A549 (cell line): ENCODE measurements around the gene LMF2. TPM values are rescaled to one million over a fixed set of nuclear protein-coding genes. Genes with fewer than 3 reads are reported as not detected.

ENCODE experiments used
- ATAC-seq, 2 experiments: fragments of 200-7000 bp in 1 of 2; fragments of >200 bp in 1 of 2; cut with Nextera tagmentation in 1 of 2; cut with Tn5 transposase in 1 of 2; 3 replicates each; pipeline versions ENCODE4 v1.8.0 to v1.9.1; 2018 to 2020; ENCODE audit warnings: mild to moderate bottlenecking in 1 of 2, moderate library complexity in 1 of 2
- CTCF ChIA-PET: fragments of 300-600 bp; sonication (Branson Sonifier 250); formaldehyde crosslinking; extraction: SDS; loops from one replicate; lab custom pipeline; 2021; ENCODE audit warnings: antibody characterized with exemption, inconsistent platforms; lab: Yijun Ruan, JAX
- POLR2A ChIA-PET: fragments of 350-600 bp; formaldehyde crosslinking; extraction: SDS; loops from one replicate; lab custom pipeline; 2021; ENCODE audit warnings: antibody characterized with exemption, inconsistent platforms; lab: Yijun Ruan, JAX
- DNase-seq, 2 experiments: peaks; one replicate each; pipeline versions ENCODE4 v3.0.0 to v3.0.0-alpha.2; 2011 to 2016; ENCODE audit warnings: low read depth in 1 of 2, low spot score in 1 of 2
- FAIRE-seq: peaks from 2 replicates; lab custom pipeline; 2011; peaks lifted over from hg19 to GRCh38; lab: Jason Lieb, UNC
- H3K27ac ChIP-seq, 2 experiments: fragments of >200 bp; sonication (Bioruptor Twin); formaldehyde crosslinking; 3 replicates each; pipeline ENCODE4 v1.5.1; 2016 to 2017
- H3K4me1 ChIP-seq: fragments of >200 bp; sonication (Bioruptor Twin); formaldehyde crosslinking; 3 replicates; pipeline ENCODE4 v1.6.1; 2016
- H3K4me2 ChIP-seq: fragments of >200 bp; sonication (Bioruptor Twin); formaldehyde crosslinking; 3 replicates; pipeline ENCODE4 v1.6.1; 2016
- H3K4me3 ChIP-seq: fragments of >200 bp; sonication (Bioruptor Twin); formaldehyde crosslinking; 3 replicates; pipeline ENCODE4 v1.5.1; 2016
- H3K9me3 ChIP-seq: fragments of >200 bp; sonication (Bioruptor Twin); formaldehyde crosslinking; 3 replicates; pipeline ENCODE4 v1.6.1; 2016
- CHD4 ChIP-seq: fragments of 200-600 bp; sonication (generic); IDR thresholded peaks from 2 replicates; pipeline ENCODE4 v1.6.1; 2016; ENCODE audit warnings: antibody characterized with exemption, mild to moderate bottlenecking, borderline replicate concordance
- CTCF ChIP-seq: fragments of >200 bp; sonication (Bioruptor Twin); formaldehyde crosslinking; IDR thresholded peaks from 3 replicates; pipeline ENCODE4 v1.5.1; 2016
- E2F6 ChIP-seq: IDR thresholded peaks from 2 replicates; pipeline ENCODE4 v1.6.1; 2012; ENCODE audit warnings: low read depth, borderline replicate concordance
- EHF ChIP-seq: fragments of 250-450 bp; sonication (Bioruptor Pico); IDR thresholded peaks from 2 replicates; pipeline ENCODE4 v1.5.0; 2020; ENCODE audit warnings: mild to moderate bottlenecking
- EP300 ChIP-seq, 2 experiments: fragments of >200 bp; sonication (Bioruptor Twin); formaldehyde crosslinking; IDR thresholded peaks; 2 replicates in 1 of 2; 3 replicates in 1 of 2; pipeline ENCODE4 v1.6.1; 2016 to 2017
- FOSB ChIP-seq: fragments of 250-450 bp; sonication (Bioruptor Pico); IDR thresholded peaks from 2 replicates; pipeline ENCODE4 v1.5.0; 2020; ENCODE audit warnings: mild to moderate bottlenecking, moderate library complexity
- FOSL2 ChIP-seq, 2 experiments: fragments of 450-650 bp in 1 of 2; fragments of >200 bp in 1 of 2; sonication (Bioruptor Twin) in 1 of 2; formaldehyde crosslinking; IDR thresholded peaks; 2 replicates each; pipeline versions ENCODE4 v1.5.0 to v1.6.1; 2016 to 2020; ENCODE audit warnings: mild to moderate bottlenecking in 1 of 2, moderate library complexity in 1 of 2
- FOXS1 ChIP-seq: fragments of 250-450 bp; sonication (Bioruptor Pico); IDR thresholded peaks from 2 replicates; pipeline ENCODE4 v1.5.0; 2020; ENCODE audit warnings: mild to moderate bottlenecking, moderate library complexity
- GATA3 ChIP-seq: IDR thresholded peaks from 2 replicates; pipeline ENCODE4 v1.6.1; 2012; ENCODE audit warnings: borderline replicate concordance
- HDAC2 ChIP-seq: fragments of 200-600 bp; sonication (generic); IDR thresholded peaks from 2 replicates; pipeline ENCODE4 v1.6.1; 2016
- HEYL ChIP-seq: fragments of 250-450 bp; sonication (Bioruptor Pico); IDR thresholded peaks from 2 replicates; pipeline ENCODE4 v1.8.0; 2021; ENCODE audit warnings: mild to moderate bottlenecking, moderate library complexity
- HOXB13 ChIP-seq: fragments of 250-450 bp; sonication (Bioruptor Pico); IDR thresholded peaks from 2 replicates; pipeline ENCODE4 v1.5.0; 2020; ENCODE audit warnings: low read depth, mild to moderate bottlenecking, moderate library complexity
- HOXB5 ChIP-seq: fragments of 250-450 bp; sonication (Bioruptor Pico); IDR thresholded peaks from 2 replicates; pipeline ENCODE4 v1.5.0; 2020; ENCODE audit warnings: mild to moderate bottlenecking, moderate library complexity
- MAFK ChIP-seq: fragments of 450-650 bp; IDR thresholded peaks from 2 replicates; pipeline ENCODE4 v1.6.1; 2014; ENCODE audit not compliant: partially characterized antibody
- MAZ ChIP-seq: fragments of 150-350 bp; IDR thresholded peaks from 2 replicates; pipeline ENCODE4 v1.6.1; 2014; ENCODE audit warnings: antibody characterized with exemption, low read depth, low read length, borderline replicate concordance
- MYC ChIP-seq: IDR thresholded peaks from 2 replicates; pipeline ENCODE4 v1.6.1; 2012; ENCODE audit warnings: mild to moderate bottlenecking, inconsistent platforms, low read length, improper control_type of control experiment, borderline replicate concordance
- POLR2AphosphoS2 ChIP-seq: conservative IDR thresholded peaks from 2 replicates; pipeline ENCODE4 v1.6.1; 2012; ENCODE audit warnings: low read length, improper control_type of control experiment, inconsistent platforms
- RCOR1 ChIP-seq: fragments of 150-350 bp; IDR thresholded peaks from 2 replicates; pipeline ENCODE4 v1.6.1; 2014; ENCODE audit warnings: antibody characterized with exemption, low read length, low read depth
- RNF2 ChIP-seq: fragments of 200-600 bp; sonication (generic); IDR thresholded peaks from 2 replicates; pipeline ENCODE4 v1.6.1; 2016; ENCODE audit warnings: low read depth, mild to moderate bottlenecking, antibody characterized with exemption, moderate library complexity, borderline replicate concordance
- SMC3 ChIP-seq: fragments of >200 bp; sonication (Bioruptor Twin); formaldehyde crosslinking; IDR thresholded peaks from 3 replicates; pipeline ENCODE4 v1.6.1; 2018; ENCODE audit warnings: inconsistent platforms
- TFCP2L1 ChIP-seq: fragments of 250-450 bp; sonication (Bioruptor Pico); IDR thresholded peaks from 2 replicates; pipeline ENCODE4 v1.5.0; 2021; ENCODE audit warnings: mild to moderate bottlenecking
- TP53 ChIP-seq: fragments of 250-450 bp; sonication (Bioruptor Pico); IDR thresholded peaks from 2 replicates; pipeline ENCODE4 v1.5.0; 2021; ENCODE audit warnings: mild to moderate bottlenecking, moderate library complexity
- USF2 ChIP-seq: fragments of 450-650 bp; IDR thresholded peaks from 2 replicates; pipeline ENCODE4 v1.6.1; 2014; ENCODE audit warnings: antibody characterized with exemption
- ZC3H11A ChIP-seq: fragments of 450-650 bp; IDR thresholded peaks from 2 replicates; pipeline ENCODE4 v1.6.1; 2014; ENCODE audit warnings: antibody characterized with exemption, mild to moderate bottlenecking
- ZFP36 ChIP-seq: fragments of 450-650 bp; IDR thresholded peaks from 2 replicates; pipeline ENCODE4 v1.6.1; 2014; ENCODE audit warnings: borderline replicate concordance; ENCODE audit not compliant: partially characterized antibody
- WGBS: methylation state at CpG from one replicate; pipeline ENCODE4 v1.1.6; 2017; ENCODE audit errors: missing lambda C conversion rate; 5-methylcytosine and 5-hydroxymethylcytosine counted together
- polyA plus RNA-seq, 4 experiments: library from polyadenylated mRNA; depleted of rRNA in 3 of 4; stranded (reverse); fragments of >200 nt; fragmentation: RNase III in 1 of 4; extraction: RNeasy Plus Mini Kit Qiagen cat#74134 plus additional on column Dnase treatment in 1 of 4; gene quantifications; 2 replicates in 3 of 4; 3 replicates in 1 of 4; pipeline ENCODE4 v1.2.3, GENCODE V29; 2011 to 2017

The LMF2 gene
- polyA plus RNA-seq, 2 of the 4 experiments (the other 2 are of a cell fraction): 13.0 to 32.5 TPM

GRCh38 chr22:50467341-50467740, 40.2 kb downstream of the LMF2 start:
- POLR2A ChIA-PET: no interaction called here

GRCh38 chr22:50465066-50465930, 42.2 kb downstream of the LMF2 start:
- no peaks in the 10 kb centered on the region for H3K9me3 ChIP-seq
- POLR2A ChIA-PET: interaction anchor here (0.6 kb wide), 1 partner anchor 210 kb away, joined by 3 read pairs; no protein-coding TSS in a partner anchor
- no peak overlapping the region for H3K4me3 ChIP-seq
- no peak overlapping the region for H3K4me2 ChIP-seq
- FAIRE-seq: no peak
- TF ChIP-seq TP53 (CRISPR knock-in tag): no peak
- no peak for TF ChIP-seq ZFP36
- no peak for TF ChIP-seq CHD4
- TF ChIP-seq HOXB5: no peak
- peaks cover 5% of the 10 kb centered on the region; the same call in 1 of the 3 replicates for H3K4me1 ChIP-seq
- 97% methylated on average over 16 of the region's 30 CpGs for WGBS
- no peak overlapping the region for H3K27ac ChIP-seq
- no peak for DNase-seq
- CTCF ChIA-PET: interaction anchor here (1.5 kb wide), 1 partner anchor 16 kb away, joined by 3 read pairs; no protein-coding TSS in a partner anchor
- ATAC-seq: no peak

More at GRCh38 chr22:50467341-50467740, 40.2 kb downstream of the LMF2 start:
- ATAC-seq (no peak), FAIRE-seq (no peak), DNase-seq (no peak)
- CTCF ChIA-PET: interaction anchor here (1.0 to 1.3 kb wide), 3 partner anchors 8 to 192 kb away, joined by 3 to 4 read pairs (median 3); no protein-coding TSS in a partner anchor
- 91% methylated on average over 16 of the region's 24 CpGs for WGBS
- H3K4me3 ChIP-seq: no peak overlapping the region
- H3K9me3 ChIP-seq: no peaks in the 10 kb centered on the region
- no peak overlapping the region for H3K27ac ChIP-seq
- peaks cover 8% of the 10 kb centered on the region; the same call in 1 of the 3 replicates for H3K4me1 ChIP-seq
- no peak overlapping the region for H3K4me2 ChIP-seq
- no peak for TF ChIP-seq CHD4
- TF ChIP-seq RNF2: no peak
- no peak for TF ChIP-seq HDAC2
- no peak for TF ChIP-seq USF2
- no peak for TF ChIP-seq POLR2AphosphoS2
- TF ChIP-seq FOSL2 (IDR thresholded peaks at IDR 0.05): no peak
- TF ChIP-seq FOSL2 (CRISPR knock-in tag; IDR thresholded peaks at IDR 0.05): no peak
- no peak for TF ChIP-seq FOSB
- TF ChIP-seq MYC: no peak
- no peak for TF ChIP-seq ZC3H11A
- no peak for TF ChIP-seq TFCP2L1 (CRISPR knock-in tag)
- no peak for TF ChIP-seq CTCF
- no peak for TF ChIP-seq EHF
- no peak for TF ChIP-seq MAZ
- TF ChIP-seq SMC3: no peak
- TF ChIP-seq FOXS1 (CRISPR knock-in tag): no peak
- no peak for TF ChIP-seq EP300 (IDR thresholded peaks at IDR 0.05)
- no peak for TF ChIP-seq HEYL (CRISPR knock-in tag)
- TF ChIP-seq HOXB5: no peak

- Histone ChIP-seq H3K4me1 (no peaks in the 10 kb centered on the region), H3K4me3 (no peak overlapping the region), H3K9me3 (no peaks in the 10 kb centered on the region), H3K27ac (no peak overlapping the region), H3K4me2 (no peak overlapping the region)
- ATAC-seq (no peak), FAIRE-seq (no peak), DNase-seq (no peak)
- CTCF ChIA-PET: interaction anchor here (1.3 kb wide), 1 partner anchor 9 kb away, joined by 5 read pairs; no protein-coding TSS in a partner anchor
- POLR2A ChIA-PET: no interaction called here
- WGBS: 100% methylated on average over 1 of the region's 24 CpGs
- TF ChIP-seq E2F6 (no peak), MAFK (no peak), TFCP2L1 (CRISPR knock-in tag) (no peak), FOXS1 (CRISPR knock-in tag) (no peak), RNF2 (no peak), RCOR1 (no peak), GATA3 (no peak), HOXB13 (CRISPR knock-in tag) (no peak), FOSL2 (IDR thresholded peaks at IDR 0.05) (no peak), FOSL2 (CRISPR knock-in tag; IDR thresholded peaks at IDR 0.05) (no peak), EHF (no peak)
Measured at GRCh38 chr22:50464451-50464850, 43.1 kb downstream of the LMF2 start.
